DOHH2 (cell line): ENCODE data around the gene ERC2.

ENCODE experiments used
- EZH2phosphoT487 ChIP-seq: fragments of 200-600 bp; sonication (generic); IDR thresholded peaks from 2 replicates; pipeline ENCODE4 v1.6.1; 2017; ENCODE audit warnings: borderline replicate concordance, mild to moderate bottlenecking, antibody characterized with exemption, low read length, moderate library complexity, mixed read lengths
- TF ChIP-seq, protein P1 (sequence below): fragments of 200-600 bp; sonication (generic); IDR thresholded peaks from one replicate; pipeline ENCODE4 v1.5.1; 2014; ENCODE audit warnings: antibody characterized with exemption, mild to moderate bottlenecking, low read depth, low read length; ENCODE audit not compliant: poor library complexity, severe bottlenecking

DNA sequence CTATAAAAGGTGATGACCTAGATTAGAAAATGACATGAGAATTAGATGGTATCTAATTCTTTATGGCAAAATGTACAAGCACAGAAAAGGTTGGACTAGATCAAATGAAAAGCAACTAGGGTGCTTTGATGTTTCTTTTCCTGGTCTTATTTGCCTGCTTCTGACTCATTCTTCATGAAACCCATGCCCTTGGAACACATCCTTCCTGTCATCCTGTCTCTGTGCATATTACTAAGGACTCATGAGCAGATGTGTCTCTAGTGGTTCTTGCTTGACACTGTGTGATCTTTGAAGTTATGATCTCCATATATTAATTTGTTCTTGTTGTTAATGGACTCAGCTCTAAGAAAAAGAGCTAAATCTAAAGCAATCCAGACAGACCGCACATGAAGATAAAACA, 314.0 kb downstream of the ERC2 start:
- TF ChIP-seq, protein P1, sequence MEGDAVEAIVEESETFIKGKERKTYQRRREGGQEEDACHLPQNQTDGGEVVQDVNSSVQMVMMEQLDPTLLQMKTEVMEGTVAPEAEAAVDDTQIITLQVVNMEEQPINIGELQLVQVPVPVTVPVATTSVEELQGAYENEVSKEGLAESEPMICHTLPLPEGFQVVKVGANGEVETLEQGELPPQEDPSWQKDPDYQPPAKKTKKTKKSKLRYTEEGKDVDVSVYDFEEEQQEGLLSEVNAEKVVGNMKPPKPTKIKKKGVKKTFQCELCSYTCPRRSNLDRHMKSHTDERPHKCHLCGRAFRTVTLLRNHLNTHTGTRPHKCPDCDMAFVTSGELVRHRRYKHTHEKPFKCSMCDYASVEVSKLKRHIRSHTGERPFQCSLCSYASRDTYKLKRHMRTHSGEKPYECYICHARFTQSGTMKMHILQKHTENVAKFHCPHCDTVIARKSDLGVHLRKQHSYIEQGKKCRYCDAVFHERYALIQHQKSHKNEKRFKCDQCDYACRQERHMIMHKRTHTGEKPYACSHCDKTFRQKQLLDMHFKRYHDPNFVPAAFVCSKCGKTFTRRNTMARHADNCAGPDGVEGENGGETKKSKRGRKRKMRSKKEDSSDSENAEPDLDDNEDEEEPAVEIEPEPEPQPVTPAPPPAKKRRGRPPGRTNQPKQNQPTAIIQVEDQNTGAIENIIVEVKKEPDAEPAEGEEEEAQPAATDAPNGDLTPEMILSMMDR, result no peak
- TF ChIP-seq EZH2phosphoT487, result no peak
